HL-60/S4 (cell line): Measurements from ENCODE around the gene SRGAP3.

ENCODE experiments used
- in situ Hi-C: fragments of 300-500 bp; cut with MboI; formaldehyde crosslinking; loops from 2 replicates; pipeline ENCODE4 v1.14.3; 2022; ENCODE audit warnings: low sequenced_read_pairs

The SRGAP3 gene

DNA sequence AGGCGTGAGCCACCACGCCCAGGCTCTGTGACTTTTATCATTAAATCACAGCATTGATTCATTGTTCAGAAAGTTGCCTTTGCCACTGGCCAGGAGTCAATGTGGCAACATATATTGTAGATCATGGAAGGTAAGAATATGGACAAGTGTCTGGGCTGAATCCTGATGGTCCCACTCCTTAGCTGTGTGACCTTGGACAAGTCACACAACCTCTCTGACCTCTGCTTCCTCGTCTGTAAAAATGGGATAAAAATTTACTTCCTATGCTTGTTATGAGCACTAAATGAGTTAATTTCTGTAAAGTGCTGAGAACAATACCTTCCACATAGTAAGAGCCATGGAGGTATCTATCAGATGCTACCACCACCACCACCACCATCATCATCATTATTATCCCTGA is 182.7 kb downstream of the SRGAP3 start:
- in situ Hi-C loops: no loop called here

DNA sequence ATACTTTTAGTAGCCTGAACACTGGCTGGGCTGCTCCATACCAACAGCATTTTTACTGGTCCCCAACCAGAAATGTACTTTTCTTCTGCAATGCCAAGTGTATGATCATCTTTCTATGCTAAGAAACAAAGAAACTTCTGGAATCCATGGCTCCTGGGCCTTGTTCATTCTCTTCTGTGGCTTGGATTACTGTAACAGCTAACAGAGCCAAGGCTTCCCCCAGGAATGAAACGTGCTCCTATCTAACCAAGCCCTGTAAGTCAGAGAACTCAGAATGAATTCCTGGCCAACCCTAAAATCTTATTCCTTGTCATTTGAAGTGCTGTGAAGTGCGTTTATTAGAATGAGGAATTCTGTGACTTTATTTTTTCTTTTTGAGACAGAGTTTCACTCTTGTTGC is 183.3 kb downstream of the SRGAP3 start:
- in situ Hi-C loops: no loop called here

DNA sequence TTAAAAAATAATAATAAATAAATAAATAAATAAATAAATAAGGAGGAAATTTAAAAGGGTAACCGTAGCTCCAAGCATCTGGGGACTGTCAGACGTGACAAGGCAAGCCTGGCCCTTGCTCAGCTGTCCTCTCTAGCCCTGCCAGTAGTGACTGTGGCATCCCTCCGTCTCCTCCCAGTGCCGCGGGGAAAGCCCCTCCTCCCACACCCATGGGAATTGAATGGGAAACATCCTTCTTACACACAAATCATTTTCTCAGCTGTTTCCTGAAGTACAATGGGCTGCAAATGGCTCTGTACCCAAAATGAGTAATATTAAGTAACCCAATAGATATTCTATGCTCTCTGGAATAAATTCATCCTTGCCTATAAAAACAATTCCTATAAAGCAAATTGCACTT is 184.6 kb downstream of the SRGAP3 start:
- in situ Hi-C loops: no loop called here

DNA sequence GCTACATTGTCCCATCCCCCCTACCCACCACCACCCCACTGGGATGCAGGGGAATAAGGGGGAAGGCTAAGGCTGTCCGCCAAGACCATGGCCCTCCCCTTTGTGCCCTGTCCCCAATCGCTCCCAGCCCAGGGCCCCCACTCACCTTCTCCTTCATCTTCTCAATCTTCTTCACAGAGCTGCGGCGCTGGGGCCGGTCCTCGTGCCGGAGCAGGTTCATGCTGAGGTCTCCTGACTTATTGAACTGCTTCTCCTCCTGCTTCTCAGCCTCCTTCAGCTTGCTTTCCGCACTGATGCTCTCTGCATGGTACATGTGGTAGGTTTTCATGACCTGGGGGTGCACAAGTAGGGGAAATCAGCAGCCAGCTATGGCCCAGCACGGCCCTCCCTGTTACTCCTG is 185.2 kb downstream of the SRGAP3 start:
- in situ Hi-C loops: no loop called here

DNA sequence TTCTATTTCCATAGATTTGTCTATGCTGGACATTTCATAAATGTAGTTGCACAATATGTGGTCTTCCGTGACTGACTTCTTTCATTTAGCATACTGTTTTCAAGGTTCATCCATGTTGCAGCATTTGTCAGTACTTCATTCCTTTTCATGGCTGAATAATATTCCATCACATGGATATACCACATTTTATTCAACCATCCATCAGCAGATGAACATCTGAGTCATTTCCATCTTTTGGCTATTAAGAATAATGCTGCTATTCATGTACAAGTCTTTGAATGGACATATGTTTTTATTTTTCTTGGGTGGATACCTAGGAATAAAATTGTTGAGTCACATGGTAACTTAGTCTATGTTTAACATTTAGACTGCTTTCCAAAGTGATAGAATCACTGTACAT is 186.9 kb downstream of the SRGAP3 start:
- in situ Hi-C loops: no loop called here

DNA sequence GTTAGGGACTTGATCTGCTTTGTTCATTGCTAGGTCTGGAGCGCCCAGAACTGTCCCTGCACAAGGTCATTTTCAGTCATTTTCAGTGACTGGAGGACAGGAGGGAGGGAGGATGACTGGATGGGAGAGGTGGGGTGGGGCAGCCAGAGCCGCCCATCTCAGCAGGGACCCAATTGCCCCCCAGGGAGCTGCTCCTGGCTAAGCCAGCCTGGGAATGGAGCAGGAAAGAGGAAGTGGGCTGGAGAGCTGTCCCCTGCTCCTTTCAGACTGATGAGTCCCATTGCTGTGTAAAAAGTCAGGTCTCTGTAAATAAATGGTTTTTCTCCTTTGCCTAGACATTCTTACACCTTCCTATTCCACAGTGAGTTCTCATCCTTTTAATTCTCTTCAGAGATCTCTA is 187.8 kb downstream of the SRGAP3 start:
- in situ Hi-C loops: no loop called here

DNA sequence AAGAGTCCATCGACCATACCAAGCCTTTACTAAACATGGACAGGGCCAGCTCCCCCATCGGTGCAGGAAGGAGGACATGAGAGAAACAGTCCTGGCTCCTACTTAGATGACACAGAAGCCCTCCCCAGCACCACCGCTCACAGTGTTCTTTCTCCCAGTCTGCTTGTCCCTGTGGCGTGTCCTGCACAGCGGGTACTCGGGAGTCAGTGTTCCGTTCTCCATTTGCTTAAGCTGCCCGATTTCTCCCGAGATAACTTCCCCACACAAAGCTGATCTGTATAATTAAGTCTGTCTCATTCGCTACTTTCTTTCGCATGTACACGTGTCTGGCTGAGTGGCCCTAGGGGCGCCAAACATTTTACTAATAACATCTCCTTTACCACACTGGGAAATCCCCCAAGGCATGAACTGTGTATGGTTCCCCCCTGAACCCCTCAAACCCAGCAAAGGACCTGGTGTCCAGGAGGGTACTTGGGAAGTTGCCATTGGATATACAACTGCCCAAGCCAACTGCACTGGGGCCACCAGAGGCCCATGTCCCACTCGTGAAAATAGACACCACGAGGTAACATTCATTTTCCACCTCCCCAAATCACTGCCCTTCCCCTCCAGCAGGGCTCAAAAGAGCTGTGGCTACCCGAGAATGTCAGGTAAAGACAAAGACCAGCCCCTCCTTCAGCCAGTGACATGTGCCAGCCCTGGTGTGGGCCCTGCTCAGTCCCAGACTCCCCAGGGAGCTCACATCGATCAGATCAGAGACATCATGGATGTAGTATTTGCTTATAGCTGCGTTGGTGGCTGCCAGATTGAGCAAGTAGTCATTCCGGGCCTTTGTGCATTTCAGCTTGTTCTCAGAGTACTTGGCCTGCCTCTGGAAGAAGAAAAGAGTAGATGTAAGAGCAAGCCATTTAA is 189.7 kb downstream of the SRGAP3 start:
- in situ Hi-C loops: no loop called here

DNA sequence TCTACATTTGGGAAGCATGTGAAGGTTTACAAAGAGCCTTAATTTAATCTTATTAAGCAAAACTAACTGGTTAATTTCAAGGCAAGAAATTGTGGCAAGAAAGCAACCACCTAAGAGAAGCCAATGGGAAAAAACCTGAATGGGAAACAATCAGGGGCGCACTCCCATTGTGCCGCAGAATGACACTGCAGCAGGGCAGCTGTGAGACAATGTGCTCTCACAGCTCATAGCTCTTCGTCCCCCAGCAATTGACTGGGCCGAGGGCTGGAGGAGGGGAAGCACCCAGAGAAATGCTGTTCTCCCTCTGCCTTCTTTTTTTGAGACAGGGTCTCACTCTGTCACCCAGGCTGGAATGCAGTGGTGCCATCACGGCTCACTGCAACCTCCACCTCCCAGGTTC is 192.9 kb downstream of the SRGAP3 start:
- in situ Hi-C loops: no loop called here

DNA sequence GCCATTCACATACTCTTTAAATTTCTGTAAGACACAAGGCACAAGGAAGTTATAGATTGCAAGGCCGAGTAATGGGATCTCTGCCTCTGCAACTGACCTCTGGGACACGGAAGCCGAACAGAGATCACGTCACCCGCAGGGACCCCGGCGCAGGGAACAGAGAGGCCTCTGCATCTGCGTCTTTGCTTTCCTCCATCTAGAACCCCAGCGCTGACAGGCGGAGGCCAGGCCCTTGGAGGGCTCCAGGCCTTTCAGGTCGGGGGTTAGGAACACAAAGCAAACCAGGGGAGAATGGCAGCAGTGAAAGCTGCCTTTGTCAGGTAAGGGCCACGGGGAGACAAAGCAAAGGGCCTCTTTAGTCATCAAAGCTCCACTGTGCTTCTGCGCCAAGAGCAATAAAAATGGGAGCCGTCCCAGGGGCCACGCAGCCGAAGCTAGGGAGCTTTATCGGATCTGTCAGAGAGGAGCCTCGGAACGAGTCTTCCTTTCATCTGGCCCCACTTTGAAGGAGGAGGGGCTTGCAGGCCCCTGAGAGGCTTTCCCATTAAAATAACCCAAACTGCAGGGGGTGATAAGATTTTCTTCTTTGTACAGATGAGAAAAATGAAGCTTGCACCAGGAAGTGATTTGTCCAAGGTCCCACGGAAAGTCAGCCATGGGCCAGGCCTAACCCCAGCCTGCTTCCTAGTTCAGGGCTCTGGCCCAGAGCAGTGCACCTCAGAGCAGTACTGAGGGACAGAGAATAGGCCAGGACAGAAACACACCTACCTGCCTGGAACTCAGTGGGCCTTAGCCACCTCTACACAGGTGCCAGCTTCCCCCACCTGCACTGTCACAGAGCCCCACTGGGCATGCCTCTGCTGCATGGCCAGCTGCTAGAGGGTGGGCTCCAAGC is 201.7 kb downstream of the SRGAP3 start:
- in situ Hi-C loops: no loop called here

DNA sequence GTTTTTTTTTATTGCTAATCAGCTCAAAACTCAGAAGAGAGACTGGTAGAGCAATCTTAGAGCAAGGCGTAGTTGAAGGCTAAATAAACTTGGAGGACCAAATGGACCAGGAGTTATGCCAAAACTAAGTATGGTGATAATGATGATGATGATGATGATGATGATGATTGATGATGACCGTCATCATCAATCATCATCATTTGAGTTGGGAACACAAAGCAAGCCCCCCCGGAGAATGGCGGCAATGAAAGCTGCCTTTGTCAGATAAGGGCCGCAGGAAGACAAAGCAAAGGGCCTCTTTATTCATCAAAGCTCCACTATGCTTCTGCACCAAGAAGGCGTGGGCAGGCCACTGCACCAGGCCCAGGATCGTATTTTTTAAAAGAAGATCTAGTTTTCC is 204.1 kb downstream of the SRGAP3 start:
- in situ Hi-C loops: no loop called here

DNA sequence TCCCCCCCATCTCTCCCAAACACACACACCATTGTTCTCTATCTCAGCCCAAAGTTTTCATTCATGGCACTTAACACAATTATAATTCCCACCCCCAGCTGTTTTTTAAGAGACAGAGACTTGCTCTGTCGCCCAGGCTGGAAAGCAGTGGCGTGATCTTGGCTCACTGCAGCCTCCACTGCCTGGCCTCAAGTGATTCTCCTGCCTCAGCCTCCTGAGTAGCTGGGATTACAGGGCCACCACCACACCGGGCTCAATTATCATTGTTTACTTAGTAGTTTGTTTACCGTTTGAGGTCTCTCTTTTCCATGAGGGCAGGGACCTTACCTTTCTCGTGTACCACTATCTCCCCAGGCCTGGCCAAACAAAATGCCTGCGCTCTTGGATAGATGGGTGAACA is 206.4 kb downstream of the SRGAP3 start:
- in situ Hi-C loops: no loop called here

DNA sequence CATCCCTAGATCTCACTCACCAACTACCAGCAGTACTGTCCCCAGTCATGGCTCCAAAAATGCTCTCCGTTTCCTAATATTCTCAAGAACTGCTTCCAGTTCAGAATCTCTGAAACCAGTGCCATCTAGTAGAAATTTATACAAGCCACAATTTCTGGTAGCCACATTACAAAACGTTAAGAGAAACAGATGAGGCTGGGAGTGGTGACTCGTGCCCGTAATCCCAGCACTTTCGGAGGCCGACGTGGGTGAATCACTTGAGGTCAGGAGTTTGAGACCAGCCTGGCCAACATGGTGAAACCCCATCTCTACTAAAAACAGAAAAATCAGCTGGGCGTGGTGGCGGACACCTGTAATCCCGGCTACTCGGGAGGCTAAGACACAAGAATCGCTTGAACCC is 207.8 kb downstream of the SRGAP3 start:
- in situ Hi-C loops: no loop called here

DNA sequence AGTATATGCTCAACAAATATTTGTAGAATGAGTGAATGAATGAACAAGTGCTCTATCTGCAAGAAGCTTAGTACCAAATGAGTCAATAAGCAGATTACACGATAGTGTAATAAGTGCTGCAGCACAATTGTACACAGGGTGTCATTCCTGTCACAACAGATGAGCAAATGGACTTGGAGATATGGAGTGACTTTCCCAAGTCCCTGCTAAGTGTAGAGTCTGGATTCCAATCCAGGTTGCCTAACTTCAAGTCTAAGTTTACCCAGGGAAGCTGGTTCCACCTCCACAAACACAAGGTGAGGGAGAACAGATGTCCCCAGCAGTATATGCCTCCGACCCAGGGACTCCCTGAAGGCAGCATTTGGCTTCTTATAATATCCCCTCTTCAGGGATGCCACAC is 208.4 kb downstream of the SRGAP3 start:
- in situ Hi-C loops: no loop called here

DNA sequence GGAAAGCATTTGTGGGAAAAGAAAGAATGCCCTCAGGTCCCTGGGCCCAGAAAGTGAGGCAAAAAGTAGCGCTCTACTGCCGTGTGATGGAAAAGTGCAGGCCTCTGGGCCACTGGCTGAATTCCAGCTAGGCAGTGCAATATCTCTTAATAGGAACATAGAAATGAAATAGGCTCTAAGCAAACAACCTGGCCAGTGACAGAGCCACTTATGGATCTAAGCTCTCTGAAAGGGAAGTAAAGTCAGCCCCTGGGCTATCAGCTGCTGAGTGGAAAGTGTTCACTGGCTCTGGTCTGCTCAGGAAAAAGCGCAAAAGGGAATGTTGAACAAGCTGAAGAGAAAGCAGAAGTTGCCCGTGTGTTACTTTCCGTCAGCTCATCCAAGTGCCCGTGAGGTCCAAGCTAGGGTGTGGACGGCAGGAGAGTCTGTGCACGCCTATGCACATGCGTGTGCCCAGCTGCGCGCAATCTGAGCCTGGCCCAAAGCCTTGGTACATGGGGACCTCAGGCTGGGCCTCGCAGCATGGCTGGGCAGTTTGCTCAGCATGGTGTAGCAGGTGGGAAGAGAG is 212.2 kb downstream of the SRGAP3 start:
- in situ Hi-C loops: no loop called here

DNA sequence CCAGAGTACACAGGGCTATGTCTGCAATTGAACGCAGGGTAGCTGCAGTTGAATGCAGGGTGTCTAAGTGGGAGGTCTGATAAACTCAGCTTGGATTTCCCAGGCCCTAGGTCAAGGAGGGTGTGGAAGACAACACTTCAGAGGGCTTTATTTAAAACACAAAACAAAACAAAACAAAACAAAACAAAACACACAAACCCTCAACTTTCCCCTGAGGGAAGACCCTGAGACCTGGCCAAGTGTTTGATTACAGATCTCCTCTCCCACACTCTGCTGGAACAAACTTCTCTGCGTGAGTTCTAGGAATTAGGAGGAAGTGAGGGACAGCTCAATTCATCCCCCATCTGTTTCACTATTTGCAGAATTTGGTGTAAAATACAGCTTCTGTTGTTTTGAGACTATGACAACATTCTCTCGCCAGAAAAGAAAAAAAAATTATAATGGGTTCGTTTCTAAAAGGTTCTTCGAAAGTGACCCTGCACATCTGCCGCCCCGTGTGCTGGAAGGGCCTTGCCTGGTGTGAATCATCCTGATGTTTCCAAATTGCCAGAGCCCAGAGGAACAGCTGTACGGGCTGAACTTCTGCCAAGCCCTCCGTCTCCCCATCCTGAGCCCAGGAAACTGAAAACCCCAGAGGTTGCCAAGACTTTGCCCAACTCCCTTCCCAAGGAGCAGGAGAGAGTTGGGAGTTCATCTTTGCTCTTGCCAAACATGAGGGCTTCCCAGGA is 212.9 kb downstream of the SRGAP3 start:
- in situ Hi-C loops: no loop called here

DNA sequence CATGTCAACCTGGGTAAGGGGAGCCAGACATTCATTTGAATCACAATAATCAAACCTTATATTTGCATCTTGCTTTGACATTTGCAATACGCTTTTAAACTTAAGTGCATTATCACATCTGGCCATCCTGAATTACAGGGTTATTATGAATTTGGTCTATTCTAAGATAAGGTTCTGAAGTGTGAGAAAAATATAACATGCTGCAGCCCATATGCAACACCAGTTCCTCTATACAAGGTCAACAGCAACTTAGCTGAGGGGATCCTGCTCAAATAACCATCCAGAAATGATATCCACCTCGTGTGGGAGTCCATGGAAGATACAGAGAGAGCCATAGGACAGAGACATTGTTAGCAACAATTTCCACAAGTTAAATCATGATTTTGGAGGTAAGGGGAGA is 213.5 kb downstream of the SRGAP3 start:
- in situ Hi-C loops: no loop called here

DNA sequence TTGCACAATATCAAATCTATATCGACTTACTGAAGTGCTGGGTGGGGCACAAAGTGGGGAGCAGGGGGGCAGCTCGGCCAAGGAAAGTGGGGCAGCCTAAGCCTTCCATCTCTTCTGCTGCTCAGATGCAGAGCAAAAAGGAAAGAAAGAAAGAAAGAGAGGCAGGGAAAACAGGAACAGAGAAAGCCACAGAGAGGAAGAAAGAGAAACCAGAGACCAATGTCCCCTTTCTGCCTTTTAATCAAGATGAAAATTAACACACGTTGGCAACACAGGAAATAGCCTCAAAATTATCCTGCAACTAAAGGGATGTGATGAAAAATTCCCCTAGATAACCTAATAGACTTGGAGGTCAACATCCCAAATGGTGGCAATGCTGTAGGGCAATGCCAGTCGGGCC is 214.0 kb downstream of the SRGAP3 start:
- in situ Hi-C loops: no loop called here

DNA sequence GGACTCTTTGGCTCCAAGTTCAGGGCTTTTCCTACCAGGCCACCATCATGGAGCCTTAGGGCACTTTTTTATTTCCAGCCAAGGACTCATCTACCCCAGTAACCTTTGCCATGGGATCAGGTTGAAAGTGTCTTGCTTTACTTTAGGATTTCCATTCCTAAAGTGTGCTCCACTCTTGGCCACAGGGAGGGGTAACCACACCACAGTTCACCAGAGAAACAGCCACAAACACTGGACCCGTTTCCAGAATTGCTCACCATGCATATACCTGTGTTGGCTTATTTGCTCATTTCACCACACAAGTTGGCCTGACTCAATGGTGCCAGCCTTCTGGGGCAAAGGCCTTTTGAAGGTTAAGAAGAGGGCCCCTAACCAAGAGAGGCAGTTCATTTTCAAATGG is 215.6 kb downstream of the SRGAP3 start:
- in situ Hi-C loops: no loop called here

DNA sequence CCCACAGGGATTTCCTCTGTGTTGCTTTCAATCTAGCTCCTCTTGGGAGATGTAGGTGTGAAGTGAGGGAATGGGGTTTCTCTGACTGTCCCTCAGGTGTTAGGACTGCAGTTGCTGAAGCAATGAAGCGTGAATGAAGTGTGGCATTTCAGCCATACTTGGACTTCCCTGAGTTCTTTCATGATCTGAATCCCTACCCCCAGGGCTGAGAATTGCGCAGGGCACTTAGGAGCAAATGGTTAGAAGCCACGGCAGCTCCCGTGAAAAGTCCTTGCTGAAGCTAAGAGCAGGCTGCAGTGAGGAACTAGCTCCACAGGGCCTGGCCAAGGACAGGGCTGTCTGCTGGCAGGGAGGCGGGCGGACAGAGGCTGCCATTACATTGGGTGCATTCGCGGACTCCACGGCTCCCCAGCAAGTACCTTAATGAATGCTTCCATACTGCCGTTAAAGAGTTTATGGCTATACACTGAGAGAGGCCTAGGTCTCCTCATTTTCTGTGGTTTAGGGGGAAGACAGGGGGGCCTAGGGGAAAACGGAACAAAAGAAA is 217.1 kb downstream of the SRGAP3 start:
- in situ Hi-C loops: no loop called here

DNA sequence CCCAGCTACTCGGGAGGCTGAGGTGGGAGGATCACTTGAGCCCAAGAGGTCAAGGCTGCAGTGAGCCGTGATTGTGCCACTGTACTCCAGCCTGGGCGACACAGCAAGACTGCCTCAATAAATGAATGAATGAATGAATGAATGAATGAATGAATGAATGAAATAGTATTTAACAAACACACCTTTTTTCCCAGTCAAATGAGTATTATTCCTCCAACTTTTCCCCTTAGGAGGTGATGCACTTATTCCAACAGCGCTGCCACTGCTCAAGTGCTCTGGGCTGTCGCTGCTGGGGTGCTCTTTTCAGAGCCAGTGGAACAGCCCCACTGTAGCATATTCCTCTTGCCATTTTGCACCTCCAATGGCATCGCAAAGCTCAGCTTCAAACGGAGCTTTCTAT is 219.4 kb downstream of the SRGAP3 start:
- in situ Hi-C loops: no loop called here

DNA sequence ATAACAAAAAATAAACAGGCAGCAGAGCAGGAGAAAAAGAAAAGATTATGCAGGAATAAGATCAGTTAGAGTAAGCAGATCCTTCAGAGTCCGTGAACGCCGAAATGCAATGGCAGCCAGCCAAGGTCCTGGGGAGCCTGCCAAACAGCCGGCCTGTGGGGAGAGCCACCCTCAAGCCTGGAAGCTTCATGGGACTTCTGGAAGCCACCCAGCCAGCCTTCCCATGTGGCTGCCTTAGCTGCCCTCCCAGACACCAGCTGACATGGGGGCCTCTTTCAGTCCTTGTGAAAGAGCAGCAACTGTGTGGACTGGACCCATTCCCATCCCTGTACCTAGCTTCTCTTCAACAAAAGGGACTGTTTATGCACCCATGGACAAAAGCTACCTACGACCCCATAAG is 221.3 kb downstream of the SRGAP3 start:
- in situ Hi-C loops: no loop called here
